Measurements from ENCODE around the gene OSBPL3.

- no peak for TF ChIP-seq POLR2A (IDR thresholded peaks at IDR 0.05)
- TF ChIP-seq, protein P1, sequence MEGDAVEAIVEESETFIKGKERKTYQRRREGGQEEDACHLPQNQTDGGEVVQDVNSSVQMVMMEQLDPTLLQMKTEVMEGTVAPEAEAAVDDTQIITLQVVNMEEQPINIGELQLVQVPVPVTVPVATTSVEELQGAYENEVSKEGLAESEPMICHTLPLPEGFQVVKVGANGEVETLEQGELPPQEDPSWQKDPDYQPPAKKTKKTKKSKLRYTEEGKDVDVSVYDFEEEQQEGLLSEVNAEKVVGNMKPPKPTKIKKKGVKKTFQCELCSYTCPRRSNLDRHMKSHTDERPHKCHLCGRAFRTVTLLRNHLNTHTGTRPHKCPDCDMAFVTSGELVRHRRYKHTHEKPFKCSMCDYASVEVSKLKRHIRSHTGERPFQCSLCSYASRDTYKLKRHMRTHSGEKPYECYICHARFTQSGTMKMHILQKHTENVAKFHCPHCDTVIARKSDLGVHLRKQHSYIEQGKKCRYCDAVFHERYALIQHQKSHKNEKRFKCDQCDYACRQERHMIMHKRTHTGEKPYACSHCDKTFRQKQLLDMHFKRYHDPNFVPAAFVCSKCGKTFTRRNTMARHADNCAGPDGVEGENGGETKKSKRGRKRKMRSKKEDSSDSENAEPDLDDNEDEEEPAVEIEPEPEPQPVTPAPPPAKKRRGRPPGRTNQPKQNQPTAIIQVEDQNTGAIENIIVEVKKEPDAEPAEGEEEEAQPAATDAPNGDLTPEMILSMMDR (IDR thresholded peaks at IDR 0.05) = no peak
These were observed 154.6 kb downstream of the OSBPL3 start for GRCh38 chr7:24825381-24825794.

All from body of pancreas (tissue), 4 donors.